Measurements from ENCODE around the gene NOC4L. TPM values are rescaled to one million over a fixed set of nuclear protein-coding genes. Genes with fewer than 3 reads are reported as not detected.

NOC4L gene
- total RNA-seq, 4 donors from 2014 or later, result 7.5 to 13.4 (median 9.5) TPM

GRCh38 chr12:132174015-132174838 lies 30.0 kb downstream of the NOC4L start:
- TF ChIP-seq POLR2AphosphoS5 (IDR thresholded peaks at IDR 0.05) (no peak), POLR2A (IDR thresholded peaks at IDR 0.05) (no peak), EP300 (IDR thresholded peaks at IDR 0.05) (no peak), CTCF (IDR thresholded peaks at IDR 0.05) (no peak)
- H3K4me1 ChIP-seq, result no peaks in the 10 kb centered on the region
- WGBS, 2 donors (ENCODE audit: low coverage in 1 of 2), result 36% methylated on average over 3 of the region's 30 CpGs; no CpG with 5 or more reads in 1 of the 2 donors

GRCh38 chr12:132174839-132175490 lies 30.7 kb downstream of the NOC4L start:
- ATAC-seq, result no peak
- Histone ChIP-seq H3K4me3 (no peak overlapping the region), H3K27me3 (peaks cover 96% of the 10 kb centered on the region)

More at GRCh38 chr12:132174015-132174838, 30.0 kb downstream of the NOC4L start:
- Histone ChIP-seq H3K36me3 (no peaks in the 10 kb centered on the region), H3K4me3 (no peak overlapping the region), H3K27me3 (peaks cover 96% of the 10 kb centered on the region), H3K27ac (no peak overlapping the region), H3K9me3 (no peaks in the 10 kb centered on the region)
- ATAC-seq, result no peak

DNA sequence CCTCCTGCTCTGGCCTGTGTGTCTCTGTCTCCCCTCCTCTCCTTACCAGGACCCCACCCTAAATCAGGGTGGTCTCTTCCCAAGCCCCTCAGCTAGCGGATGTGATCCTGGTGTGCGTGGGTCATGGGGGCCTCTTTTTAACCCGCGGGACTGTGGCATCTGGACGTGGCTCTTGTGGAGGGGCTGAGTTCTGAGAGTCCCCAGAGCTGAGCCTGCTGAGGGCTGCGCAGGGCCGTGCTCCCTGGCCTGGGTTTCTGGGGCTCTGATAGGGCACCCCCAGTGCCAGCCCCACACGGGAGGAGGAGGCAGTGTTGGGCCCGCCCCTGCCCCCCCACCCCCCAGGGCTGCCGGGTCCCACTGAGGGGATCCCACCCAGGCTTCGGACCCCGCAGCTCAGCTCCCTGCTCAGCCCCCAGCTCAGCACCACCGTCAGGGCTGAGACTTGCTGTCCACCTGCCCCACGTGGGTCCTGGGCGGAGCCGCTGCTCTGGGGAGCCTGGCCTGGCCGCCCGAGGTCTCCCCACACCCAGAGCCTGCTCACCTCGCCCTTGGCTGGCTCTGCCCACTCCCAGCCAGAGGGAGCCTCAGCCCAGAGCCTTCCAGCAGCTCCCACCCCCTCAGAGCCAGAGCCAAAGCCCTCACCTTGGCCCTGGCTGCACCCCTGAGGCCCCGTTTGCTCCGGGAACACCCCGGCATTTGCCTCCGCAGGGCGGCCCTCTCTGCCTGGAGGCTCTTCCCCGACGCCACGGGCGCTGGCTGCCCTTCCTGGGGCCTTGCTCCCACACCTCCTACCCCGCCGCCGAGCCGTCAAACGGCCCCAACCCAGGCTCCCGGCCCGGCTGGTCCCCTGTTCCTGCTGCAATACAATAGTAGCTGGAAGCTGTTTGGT lies 31.5 kb downstream of the NOC4L start:
- TF ChIP-seq CTCF (IDR thresholded peaks at IDR 0.05), result no peak
- no peak for TF ChIP-seq EP300 (IDR thresholded peaks at IDR 0.05)
- TF ChIP-seq POLR2AphosphoS5 (IDR thresholded peaks at IDR 0.05), result no peak
- no peak for TF ChIP-seq POLR2A (IDR thresholded peaks at IDR 0.05)
- Histone ChIP-seq H3K4me3 (no peak overlapping the region), H3K27ac (no peak overlapping the region), H3K36me3 (no peaks in the 10 kb centered on the region), H3K27me3 (peaks cover 92% of the 10 kb centered on the region), H3K4me1 (no peaks in the 10 kb centered on the region), H3K9me3 (no peaks in the 10 kb centered on the region)
- 80% methylated on average over 1 of the region's 35 CpGs; no CpG with 5 or more reads in 1 of the 2 donors for WGBS, 2 donors (ENCODE audit: low coverage in 1 of 2)
- no peak for ATAC-seq

More at GRCh38 chr12:132174839-132175490, 30.7 kb downstream of the NOC4L start:
- H3K4me1 ChIP-seq, result no peaks in the 10 kb centered on the region
- H3K27ac ChIP-seq, result no peak overlapping the region
- WGBS, 2 donors (ENCODE audit: low coverage in 1 of 2), result 29 to 85% methylated on average over 1 to 4 of the region's 25 CpGs
- H3K9me3 ChIP-seq, result no peaks in the 10 kb centered on the region
- no peak for TF ChIP-seq CTCF (IDR thresholded peaks at IDR 0.05)
- TF ChIP-seq POLR2AphosphoS5 (IDR thresholded peaks at IDR 0.05), result no peak
- TF ChIP-seq EP300 (IDR thresholded peaks at IDR 0.05), result no peak
- TF ChIP-seq POLR2A (IDR thresholded peaks at IDR 0.05), result no peak
- no peaks in the 10 kb centered on the region for H3K36me3 ChIP-seq

DNA sequence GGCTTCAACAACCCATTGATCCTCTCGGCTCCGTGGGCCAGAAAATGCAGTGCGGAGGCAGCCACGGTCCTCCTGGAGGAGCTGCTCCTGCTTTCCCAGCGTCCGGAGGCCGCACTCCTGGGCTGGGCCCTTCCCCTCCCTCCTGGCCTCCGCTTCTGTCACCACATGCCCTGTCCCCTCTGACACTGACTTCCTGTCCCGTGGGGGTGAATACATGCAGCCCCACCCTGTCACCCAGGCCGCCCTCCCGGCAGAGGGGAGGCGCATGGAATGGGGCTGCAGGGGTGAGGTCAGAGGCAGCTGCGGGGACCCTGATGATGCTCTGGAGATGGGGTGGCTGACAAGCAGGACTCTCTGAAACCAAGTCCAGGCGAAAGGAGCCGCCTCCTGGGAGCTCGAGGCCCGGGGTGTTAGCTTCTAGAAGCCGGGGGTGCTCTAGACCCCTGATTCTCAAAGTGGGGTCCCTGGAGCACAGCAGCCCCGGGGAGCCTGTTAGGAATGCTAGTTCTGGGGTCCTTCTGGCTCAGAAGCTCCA lies 32.2 kb downstream of the NOC4L start:
- no peaks in the 10 kb centered on the region for H3K4me1 ChIP-seq
- WGBS, 2 donors (ENCODE audit: low coverage in 1 of 2), result 60% methylated on average over 3 of the region's 19 CpGs; no CpG with 5 or more reads in 1 of the 2 donors
- no peak for ATAC-seq
- TF ChIP-seq EP300 (IDR thresholded peaks at IDR 0.05), result no peak
- TF ChIP-seq CTCF (IDR thresholded peaks at IDR 0.05), result no peak
- TF ChIP-seq POLR2AphosphoS5 (IDR thresholded peaks at IDR 0.05), result no peak
- TF ChIP-seq POLR2A (IDR thresholded peaks at IDR 0.05), result no peak
- H3K36me3 ChIP-seq, result no peaks in the 10 kb centered on the region
- H3K4me3 ChIP-seq, result no peak overlapping the region
- no peak overlapping the region for H3K27ac ChIP-seq
- H3K27me3 ChIP-seq, result peaks cover 92% of the 10 kb centered on the region
- H3K9me3 ChIP-seq, result no peaks in the 10 kb centered on the region
